Osteoblast (primary cell): Measurements from ENCODE around the gene RNASE8. TPM values are rescaled to one million over a fixed set of nuclear protein-coding genes. Genes with fewer than 3 reads are reported as not detected.

ENCODE experiments used
- DNase-seq: peaks from one replicate; pipeline ENCODE4 v3.0.0; 2011; ENCODE audit warnings: low spot score, mixed read lengths; ENCODE audit not compliant: insufficient read length; ENCODE audit errors: missing footprints
- H2AFZ ChIP-seq: 2 replicates; pipeline ENCODE4 v1.6.0; 2011; ENCODE audit warnings: mild to moderate bottlenecking, low read length
- H3K27ac ChIP-seq: 2 replicates; pipeline ENCODE4 v1.5.1; 2011; ENCODE audit warnings: mild to moderate bottlenecking, low read depth, low read length, moderate library complexity
- H3K27me3 ChIP-seq: 2 replicates; pipeline ENCODE4 v1.6.0; 2012; ENCODE audit warnings: mild to moderate bottlenecking, control low read depth, inconsistent platforms, low read length, moderate library complexity; ENCODE audit not compliant: insufficient read depth
- H3K36me3 ChIP-seq: 2 replicates; pipeline ENCODE4 v1.5.1; 2011; ENCODE audit warnings: mild to moderate bottlenecking, low read length, control low read depth, moderate library complexity; ENCODE audit not compliant: insufficient read depth
- H3K4me1 ChIP-seq: 2 replicates; pipeline ENCODE4 v1.5.1; 2011; ENCODE audit warnings: mild to moderate bottlenecking, low read length, control low read depth, moderate library complexity; ENCODE audit not compliant: insufficient read depth
- H3K4me2 ChIP-seq: 2 replicates; pipeline ENCODE4 v1.6.0; 2011; ENCODE audit warnings: mild to moderate bottlenecking, low read length; ENCODE audit not compliant: insufficient read depth
- H3K4me3 ChIP-seq: fragments of 200-600 bp; sonication (generic); 3 replicates; pipeline ENCODE4 v1.5.1; 2012; ENCODE audit warnings: mild to moderate bottlenecking, low read length, inconsistent platforms; ENCODE audit not compliant: insufficient read depth
- H3K79me2 ChIP-seq: 2 replicates; pipeline ENCODE4 v1.6.0; 2012; ENCODE audit warnings: mild to moderate bottlenecking, low read length, control low read depth, inconsistent platforms; ENCODE audit not compliant: insufficient read depth
- H3K9me3 ChIP-seq: 2 replicates; pipeline ENCODE4 v1.5.1; 2011; ENCODE audit warnings: low read depth, low read length, control low read depth
- H4K20me1 ChIP-seq: 2 replicates; pipeline ENCODE4 v1.6.0; 2012; ENCODE audit warnings: mild to moderate bottlenecking, low read length, control low read depth; ENCODE audit not compliant: insufficient read depth
- CTCF ChIP-seq: IDR thresholded peaks from 2 replicates; pipeline ENCODE4 v1.5.1; 2011; ENCODE audit warnings: mild to moderate bottlenecking, low read depth, low read length, moderate library complexity; ENCODE audit errors: extremely low read depth
- total RNA-seq: library from RNA; depleted of rRNA; stranded (reverse); fragments of >200 nt; gene quantifications from 2 replicates; pipeline ENCODE4 v1.2.3, GENCODE V29; 2012

RNASE8 gene
- total RNA-seq, 1 donor: not detected

DNA sequence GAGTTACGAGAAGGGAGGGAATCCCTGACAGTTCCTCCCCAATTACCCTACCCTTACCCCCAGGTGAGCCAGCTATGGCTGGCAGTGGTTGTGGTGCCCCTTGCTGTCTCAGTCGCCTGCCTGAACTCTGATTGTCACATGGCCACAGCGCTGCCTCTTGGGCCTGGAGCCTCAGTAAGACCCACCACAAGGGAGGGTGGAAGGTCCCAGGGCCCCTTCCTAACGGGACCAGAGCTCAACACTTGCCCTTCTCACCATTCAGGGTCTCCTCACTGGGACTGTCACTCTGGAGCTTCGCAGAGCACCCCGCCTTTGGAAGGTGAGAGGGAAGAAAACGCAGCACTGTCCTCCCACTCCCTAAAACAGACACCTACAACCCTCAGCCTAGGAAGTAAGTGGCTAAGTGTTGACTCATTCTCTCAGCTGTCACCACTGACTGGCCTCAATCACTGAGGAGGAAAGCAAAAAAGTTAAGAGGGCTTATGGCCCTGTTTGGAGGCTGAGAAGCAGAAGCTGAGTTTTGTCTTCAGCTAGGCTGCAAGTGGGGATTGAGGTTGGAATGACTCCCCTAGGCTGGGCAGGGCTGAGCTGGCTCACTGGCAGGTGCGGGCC is 44.3 kb downstream of the RNASE8 start:
- DNase-seq: no peak
- Histone ChIP-seq H3K36me3 (no peaks in the 10 kb centered on the region), H3K4me1 (peaks cover 33% of the 10 kb centered on the region), H3K79me2 (no peaks in the 10 kb centered on the region), H3K4me3 (no peak overlapping the region), H3K9me3 (no peaks in the 10 kb centered on the region), H3K4me2 (no peak overlapping the region), H3K27ac (no peak overlapping the region), H3K27me3 (peaks cover 6% of the 10 kb centered on the region), H2AFZ (no peak overlapping the region), H4K20me1 (no peaks in the 10 kb centered on the region)
- no peak for TF ChIP-seq CTCF

DNA sequence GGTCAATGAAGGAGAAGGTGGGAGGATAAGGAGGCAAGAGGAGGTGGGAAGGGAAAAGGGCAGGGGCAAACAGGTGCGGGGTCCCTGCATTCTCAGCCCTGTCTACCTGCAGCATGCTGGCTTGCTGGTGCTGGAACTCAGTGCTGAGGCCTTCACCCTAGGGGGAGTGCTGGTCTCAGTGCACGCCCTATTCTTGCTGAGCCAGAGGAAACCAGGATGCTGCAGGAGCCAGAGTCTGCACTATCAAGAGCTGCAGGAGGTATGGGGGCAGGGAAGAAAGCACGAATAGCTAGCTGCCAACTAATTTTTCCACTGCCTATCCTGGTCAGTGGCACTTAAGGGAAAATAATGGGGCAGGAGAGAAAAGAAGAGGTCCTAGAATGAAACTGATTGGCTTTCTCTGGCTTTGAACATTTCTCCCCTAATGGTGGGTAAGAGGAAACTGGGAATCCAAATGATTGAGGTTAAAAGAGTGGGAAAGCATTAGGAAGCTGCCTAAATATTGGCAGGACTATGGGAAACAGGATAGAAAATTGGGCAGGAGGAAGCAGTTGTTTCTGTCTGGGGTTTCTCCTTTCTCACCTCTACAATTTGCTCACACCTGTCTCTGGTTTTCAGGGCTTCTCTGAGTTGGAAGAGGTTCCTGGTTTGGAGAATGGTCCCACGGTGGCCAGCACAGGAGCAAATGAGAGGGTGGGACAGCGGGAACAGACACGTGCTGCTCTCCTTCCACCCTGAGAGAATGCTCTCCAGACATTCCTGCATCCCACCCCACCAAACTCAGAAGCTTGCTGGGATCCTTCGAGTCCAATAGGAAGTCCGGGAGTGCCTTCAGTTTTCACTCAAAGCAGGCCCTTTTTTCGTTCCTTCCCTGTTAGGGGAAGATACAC is 45.1 kb downstream of the RNASE8 start:
- Histone ChIP-seq H3K27ac (no peak overlapping the region), H3K9me3 (no peaks in the 10 kb centered on the region), H3K27me3 (peaks cover 6% of the 10 kb centered on the region), H3K4me2 (peak overlapping the region; percentile 89), H3K4me1 (peaks cover 40% of the 10 kb centered on the region), H3K79me2 (no peaks in the 10 kb centered on the region), H2AFZ (peak overlapping the region; percentile 79), H4K20me1 (no peaks in the 10 kb centered on the region), H3K4me3 (peak overlapping the region; percentile 84), H3K36me3 (no peaks in the 10 kb centered on the region)
- no peak for TF ChIP-seq CTCF
- peak; percentile 63 for DNase-seq

- Histone ChIP-seq H3K4me1 (peaks cover 42% of the 10 kb centered on the region), H3K27me3 (peaks cover 6% of the 10 kb centered on the region), H3K4me2 (peak overlapping the region; percentile 89), H3K36me3 (no peaks in the 10 kb centered on the region), H4K20me1 (no peaks in the 10 kb centered on the region), H2AFZ (peak overlapping the region; percentile 79), H3K79me2 (no peaks in the 10 kb centered on the region), H3K27ac (peak overlapping the region; percentile 98), H3K9me3 (no peaks in the 10 kb centered on the region), H3K4me3 (peak overlapping the region; percentile 84)
- DNase-seq: no peak
- TF ChIP-seq CTCF: no peak
Observed at GRCh38 chr14:21103411-21103709, 45.7 kb downstream of the RNASE8 start.
